CMK (cell line): ENCODE data around the gene ZNF425.
"Not testable (repeated sequence)": the region's sequence is repeated elsewhere in the genome, so short reads cannot be mapped to it uniquely, and the experiment has no call there.

ENCODE experiments used
- DNase-seq: peaks from one replicate; pipeline ENCODE4 v3.0.0-alpha.2; 2010; ENCODE audit warnings: low read depth

ZNF425 gene, protein sequence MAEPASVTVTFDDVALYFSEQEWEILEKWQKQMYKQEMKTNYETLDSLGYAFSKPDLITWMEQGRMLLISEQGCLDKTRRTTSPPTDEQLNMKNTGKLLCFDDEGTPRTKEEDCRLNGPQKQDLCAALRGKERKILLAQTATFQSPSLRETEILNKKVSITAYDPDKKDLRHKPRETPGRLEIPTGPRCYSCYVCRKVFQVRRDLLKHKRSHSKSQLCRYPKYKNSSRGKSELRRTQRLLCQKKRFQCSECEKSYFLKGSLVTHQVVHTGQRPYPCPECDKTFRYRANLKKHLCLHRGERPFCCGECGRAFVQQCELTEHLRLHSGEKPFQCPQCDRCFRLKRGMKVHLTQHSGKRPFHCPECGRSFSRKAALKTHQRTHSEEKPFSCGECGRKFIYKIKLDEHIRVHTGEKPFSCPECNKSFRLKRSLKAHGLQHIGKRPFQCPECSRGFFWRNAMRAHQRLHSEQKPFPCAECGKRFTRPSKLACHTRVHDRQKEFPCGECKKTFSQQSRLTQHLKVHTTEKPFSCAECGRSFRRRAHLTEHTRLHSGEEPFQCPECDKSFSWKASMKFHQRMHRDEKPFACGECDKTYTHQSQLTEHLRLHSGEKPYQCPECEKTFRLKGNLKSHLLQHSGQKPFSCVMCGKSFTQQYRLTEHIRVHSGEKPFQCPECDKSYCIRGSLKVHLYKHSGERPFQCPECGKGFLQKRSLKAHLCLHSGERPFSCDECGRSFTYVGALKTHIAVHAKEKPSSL

DNA sequence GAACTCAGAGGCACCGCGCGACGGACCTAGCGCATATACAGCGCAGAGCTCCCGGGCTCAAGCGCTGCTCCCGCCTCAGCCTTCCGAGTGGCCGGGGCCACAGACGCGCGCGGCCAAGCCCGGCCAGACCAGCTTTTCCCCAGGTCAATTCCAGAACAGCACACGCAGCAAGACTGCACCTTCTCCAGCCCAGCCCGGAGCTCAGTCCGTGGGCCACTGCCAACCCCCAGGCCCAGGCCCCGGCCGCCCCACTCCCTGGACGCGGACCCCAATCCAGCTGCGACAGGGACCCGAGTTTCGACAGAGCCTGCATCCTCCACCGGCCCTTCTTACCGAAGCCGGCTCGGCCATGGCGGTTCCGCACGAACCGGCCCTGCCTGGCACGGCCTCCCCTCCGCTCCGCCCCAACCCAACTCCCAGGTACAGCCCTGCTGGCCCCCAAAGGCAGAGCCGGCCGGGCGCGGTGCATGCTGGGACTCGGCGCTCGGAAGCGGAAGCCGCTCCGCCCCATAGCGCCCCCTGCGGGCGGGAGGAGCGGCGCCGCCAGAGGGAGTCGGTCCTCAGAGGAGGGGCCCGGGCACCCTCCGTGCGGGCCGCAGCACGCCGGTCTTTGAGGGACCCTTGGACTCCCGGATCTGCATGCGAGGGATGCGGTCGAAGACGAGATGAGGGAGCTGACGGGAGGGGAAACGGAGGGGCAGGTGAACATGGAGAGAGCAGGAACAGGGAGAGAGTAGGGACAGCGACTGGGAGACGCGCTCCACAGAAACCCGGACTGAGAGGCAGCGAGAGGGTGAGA lies at the start of gene ZNF425:
Gene ZNF425, minus strand, starts transcription at position 462 of the 799 bp plus-strand sequence. Its CDS starts 111 bp downstream, at position 351.
- DNase-seq: peak; percentile 73

DNA sequence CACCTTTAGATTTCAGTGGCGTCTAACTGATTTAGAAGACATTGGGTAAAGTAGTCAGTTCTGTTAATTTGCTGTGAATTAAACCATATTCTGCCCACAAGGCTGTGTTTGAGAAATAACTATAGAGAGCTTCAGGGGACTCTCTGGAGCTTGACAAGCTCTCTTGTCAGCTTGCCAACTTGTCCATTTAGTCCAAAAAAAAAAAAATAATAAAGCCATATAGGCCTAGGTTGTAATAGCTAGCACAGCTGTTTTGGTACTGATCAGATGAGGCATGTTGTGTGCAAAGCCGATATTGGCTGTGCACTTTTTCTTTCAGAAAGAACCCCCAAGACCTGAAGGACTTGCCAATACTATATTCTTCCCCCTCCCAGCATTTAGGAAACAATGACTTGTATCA lies 49.0 kb upstream of the ZNF425 start:
- DNase-seq: no peak

DNA sequence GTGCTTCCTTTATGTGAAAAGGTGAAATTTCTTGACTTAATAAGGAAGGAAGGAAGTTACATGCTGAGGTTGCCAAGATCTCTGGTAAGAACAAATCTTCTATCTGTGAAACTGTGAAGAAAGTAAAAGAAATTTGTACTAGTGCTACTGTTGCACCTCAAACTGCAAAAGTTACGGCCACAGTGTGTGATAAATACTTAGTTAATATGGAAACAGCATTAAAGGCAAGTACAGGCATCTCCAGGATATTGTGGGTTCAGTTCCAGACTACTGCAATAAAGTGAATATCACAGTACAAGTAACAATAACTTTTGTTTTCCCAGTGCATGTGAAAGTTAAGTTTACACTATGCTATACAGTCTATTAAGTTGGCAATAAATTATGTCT lies 46.4 kb upstream of the ZNF425 start:
- no peak for DNase-seq

DNA sequence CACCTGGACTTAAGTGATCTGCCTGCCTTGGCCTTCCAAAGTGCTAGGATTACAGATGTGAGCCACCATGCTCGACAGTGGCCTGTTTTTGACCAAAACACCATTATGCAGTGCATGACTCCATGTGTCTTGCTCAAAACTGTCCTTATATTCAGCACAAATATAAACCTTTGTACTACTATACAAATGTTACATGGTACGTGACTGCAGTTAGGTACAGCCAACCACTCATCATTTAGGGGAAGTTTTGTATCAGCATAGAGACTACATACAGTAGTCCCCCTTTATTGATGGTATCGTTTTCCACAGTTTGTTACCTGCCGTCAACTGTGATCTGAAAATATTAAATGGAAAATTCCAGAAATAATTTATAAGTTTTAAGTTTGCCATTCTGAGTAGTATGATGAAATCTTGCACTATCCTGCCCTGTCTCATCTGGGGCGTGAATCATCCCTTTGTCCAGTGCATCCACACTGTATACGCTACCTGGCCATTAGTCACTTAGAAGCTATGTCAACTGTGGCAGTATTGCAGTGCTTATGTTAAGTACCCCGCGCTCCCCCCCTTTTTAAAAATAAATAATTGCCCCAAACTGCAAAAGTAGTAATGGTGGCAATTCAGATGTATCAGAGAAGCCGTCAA lies 45.9 kb upstream of the ZNF425 start:
- no peak for DNase-seq

DNA sequence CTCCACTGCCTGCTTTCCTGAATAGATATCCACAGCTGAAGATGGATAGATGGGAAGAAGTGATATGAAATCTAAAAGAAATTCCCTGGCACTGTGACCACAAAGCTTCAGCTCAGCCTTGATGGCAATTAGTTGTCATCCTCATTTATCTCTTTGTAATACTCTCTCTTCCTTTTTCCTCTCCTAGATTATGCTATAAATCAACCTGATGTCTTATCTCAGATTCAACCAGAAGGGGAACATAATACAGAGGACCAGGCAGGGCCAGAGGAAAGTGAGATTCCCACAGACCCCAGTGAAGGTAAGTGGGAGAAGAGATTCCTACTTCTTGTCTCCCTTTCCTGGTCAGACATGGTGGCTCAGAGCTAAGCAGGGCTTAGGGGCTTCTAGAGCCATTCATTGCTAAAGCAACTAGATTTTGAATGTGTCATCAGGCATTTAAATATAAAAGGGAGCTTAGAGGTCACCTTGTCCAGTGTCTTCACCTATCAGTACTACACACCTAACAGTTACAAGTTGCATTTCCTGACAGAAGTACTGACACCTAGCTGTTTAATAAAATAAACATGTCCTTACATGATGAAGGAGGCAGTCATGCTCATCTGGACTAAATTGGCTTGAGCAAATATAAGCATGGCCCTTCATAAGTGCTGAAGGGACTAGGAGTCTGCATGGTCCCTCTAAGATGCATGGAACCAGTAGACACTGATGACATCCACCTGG lies 40.7 kb upstream of the ZNF425 start:
- DNase-seq: no peak

DNA sequence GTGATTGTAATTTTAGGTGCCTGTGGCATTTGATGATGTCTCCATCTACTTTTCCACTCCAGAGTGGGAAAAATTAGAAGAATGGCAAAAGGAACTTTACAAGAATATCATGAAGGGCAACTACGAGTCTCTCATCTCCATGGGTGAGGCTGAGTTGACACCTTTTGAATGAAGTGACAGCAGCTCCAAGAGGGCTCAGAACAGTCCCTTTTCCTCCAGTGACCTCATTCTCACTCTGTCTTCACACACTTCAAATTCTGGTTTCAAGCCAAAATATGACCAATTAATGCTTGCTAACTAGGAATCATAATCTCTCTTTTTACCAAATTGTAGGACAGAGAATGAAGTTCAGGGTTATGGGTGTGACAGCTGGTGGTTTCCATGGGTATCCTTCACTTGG lies 40.0 kb upstream of the ZNF425 start:
- no peak for DNase-seq

DNA sequence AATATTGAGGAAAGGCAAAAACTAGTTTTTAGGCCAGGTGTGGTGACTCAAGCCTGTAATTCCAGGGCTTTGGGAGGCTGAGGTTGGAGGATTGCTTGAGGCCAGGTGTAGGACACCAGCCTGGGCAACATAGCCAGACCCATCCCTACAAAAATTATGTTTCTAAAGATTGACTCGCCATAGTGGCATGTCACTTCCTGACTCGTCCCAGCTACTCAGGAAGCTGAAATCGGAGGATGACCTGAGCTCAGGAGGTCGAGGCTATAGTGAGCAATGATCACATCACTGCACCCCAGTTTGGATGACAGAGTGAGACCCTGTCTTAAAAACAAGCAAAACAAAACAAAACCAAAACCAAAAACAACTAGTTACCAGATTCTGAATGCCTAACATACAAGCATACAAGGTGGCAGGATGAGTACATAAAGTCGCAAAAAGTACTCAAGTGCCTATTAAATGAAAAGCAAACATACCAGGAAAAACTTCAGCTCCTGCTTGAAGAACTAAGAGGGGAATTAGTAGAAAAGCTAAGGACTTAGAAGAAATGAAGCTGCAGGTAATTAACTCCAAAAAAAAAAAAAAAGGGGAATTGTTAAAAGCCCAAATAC lies 35.2 kb upstream of the ZNF425 start:
- no peak for DNase-seq

DNA sequence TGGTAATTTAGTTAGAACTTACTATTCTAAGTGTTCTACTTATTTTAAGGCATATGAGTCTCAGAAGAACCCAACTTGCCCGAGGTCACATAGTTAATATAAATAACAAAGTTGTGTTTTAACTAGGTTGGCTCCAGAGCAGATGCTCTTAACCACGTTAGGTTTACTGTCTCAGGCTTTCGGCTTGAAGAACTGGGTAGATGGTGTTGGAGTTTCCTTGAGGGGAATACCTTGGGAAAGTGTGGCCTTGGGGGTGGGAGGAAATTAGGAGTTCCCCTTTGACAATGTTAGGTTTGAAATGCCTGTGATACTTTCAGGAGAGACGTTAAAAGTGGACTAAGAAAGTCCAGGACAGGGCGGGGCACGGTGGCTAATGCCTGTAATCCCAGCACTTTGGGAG lies 30.8 kb upstream of the ZNF425 start:
- no peak for DNase-seq

DNA sequence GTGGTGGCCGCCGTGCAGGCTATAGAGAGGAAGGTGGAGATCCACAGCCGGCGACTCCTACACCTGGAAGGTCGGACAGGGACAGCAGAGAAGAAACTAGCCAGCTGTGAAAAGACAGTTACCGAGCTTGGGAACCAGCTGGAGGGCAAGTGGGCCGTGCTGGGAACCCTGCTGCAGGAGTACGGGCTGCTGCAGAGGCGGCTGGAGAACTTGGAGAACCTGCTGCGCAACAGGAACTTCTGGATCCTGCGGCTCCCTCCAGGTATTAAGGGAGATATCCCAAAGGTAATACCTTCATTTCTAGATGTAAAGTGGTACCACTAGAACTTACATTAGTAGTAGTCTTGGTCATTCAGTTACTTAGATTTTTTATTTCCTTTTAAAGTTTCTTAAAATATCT lies 27.9 kb upstream of the ZNF425 start:
- no peak for DNase-seq

DNA sequence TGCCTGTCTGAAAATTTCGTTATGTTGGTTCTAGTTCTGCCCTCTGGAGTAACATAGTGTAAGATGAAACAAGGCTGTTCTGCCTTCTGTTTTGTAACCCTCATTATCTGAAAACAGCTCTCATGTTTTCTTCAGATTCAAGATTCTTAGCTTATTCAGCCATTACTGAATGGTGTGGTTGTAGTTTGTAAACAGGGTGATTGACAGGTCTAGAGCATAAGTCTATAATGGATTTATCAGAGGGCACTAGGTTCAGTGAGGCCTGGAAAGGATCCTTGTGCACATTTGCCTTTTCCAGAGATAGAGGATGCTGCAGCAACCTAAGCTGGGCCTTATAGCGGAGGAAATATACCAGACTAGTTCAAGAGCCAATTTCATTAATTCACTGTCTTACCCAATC lies 27.2 kb upstream of the ZNF425 start:
- DNase-seq: no peak

DNA sequence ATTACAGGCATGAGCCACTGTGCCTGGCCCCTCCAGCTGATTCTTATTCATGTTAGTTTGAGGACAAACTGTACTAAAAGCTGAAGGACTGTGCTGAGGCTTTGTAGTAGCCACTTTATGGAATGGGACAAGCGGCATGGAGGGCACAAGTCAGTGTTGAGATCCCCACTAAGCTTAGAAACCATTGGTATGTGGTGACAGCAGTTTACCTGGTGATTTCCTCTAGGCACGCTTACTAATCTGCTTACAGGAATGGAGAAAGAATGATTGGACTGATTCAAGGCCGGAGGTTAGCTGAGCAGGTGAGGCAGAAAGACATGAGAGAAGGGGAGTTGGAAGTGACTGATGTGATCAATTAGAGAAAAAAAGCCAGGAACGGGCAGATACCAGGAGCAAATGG lies 24.9 kb upstream of the ZNF425 start:
- DNase-seq: no peak

DNA sequence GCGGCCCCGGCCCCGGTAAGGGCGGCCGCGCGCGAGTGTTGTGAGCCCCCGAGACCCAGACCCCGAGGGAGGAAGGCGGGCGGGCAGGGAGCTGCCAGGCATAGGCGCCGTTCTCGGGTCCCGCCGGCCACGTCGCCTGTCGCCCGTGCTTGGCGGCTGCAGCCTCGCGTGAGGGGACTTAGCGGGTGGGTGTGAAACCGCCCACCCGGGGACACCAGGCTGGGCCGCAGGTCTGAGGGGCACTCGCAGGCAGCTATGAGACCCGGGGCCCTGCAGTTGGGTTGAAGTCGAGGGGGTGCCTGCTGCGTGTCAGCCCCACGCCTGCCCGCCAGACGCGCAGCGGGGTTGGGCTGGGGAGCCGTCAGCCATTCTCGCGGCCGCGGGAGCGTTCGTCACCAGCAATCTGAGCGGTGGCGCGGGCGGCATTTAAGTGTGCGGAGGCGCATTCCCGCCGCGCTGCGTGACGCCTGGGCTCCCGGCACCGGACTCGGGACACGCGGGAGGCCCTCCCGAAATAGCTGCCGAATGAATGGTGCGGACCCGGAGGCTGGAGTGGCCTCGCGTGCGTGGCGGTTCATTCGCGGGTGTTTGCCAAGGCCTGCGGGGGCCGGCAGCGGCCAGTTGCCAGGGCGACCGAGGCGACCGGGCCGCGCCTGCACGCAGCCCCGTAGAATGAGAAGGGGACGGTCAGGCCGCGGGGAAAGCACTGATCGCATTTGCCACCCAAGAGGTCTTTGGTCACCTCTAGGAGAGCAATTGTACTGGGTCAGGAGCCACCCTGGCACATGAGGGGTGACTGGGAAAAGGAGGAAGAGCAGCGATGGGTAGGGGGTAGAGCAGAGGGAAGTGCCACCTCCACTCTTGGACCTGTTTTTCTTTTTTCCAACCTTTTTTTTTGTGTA lies 21.9 kb upstream of the ZNF425 start:
- DNase-seq: no peak

DNA sequence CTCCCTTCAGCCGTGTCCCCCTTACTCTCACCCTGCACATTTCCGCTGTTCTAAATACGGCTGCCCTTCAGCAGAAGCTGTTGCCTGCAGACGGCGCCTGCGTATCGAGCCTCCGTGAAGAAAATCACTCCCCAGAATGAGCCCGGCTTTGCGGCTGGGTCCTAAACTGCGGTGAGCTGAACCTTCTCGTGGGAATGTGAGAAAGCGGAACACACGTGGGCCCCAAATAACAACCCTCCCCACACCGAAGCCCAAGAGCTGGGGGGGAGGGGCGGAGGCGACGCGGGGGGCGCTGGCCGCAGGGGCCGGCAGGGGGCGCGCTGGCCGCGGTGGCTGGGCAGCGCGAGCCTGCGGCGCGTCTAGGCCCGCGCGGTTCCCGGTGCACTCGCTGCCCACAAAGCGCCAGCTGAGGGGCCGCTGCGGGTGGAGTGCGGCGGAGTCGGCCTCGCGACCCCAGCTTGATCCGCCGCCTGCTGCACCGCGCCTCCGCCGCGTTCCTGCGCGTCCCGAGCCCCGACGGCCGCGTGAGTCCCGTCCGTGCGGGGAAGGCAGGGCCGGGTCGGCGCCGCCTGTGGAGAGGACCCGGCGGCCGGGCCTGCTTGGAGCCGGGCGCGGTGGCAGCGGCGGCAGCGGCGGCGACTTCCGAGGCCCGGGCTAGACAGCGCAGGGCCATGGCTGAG lies 21.1 kb upstream of the ZNF425 start, which contains the start of gene ZNF398:
Gene ZNF398, plus strand, starts transcription at position 382 of the 680 bp plus-strand sequence. Its CDS starts 290 bp downstream, at position 672.
- DNase-seq: peak; percentile 82

DNA sequence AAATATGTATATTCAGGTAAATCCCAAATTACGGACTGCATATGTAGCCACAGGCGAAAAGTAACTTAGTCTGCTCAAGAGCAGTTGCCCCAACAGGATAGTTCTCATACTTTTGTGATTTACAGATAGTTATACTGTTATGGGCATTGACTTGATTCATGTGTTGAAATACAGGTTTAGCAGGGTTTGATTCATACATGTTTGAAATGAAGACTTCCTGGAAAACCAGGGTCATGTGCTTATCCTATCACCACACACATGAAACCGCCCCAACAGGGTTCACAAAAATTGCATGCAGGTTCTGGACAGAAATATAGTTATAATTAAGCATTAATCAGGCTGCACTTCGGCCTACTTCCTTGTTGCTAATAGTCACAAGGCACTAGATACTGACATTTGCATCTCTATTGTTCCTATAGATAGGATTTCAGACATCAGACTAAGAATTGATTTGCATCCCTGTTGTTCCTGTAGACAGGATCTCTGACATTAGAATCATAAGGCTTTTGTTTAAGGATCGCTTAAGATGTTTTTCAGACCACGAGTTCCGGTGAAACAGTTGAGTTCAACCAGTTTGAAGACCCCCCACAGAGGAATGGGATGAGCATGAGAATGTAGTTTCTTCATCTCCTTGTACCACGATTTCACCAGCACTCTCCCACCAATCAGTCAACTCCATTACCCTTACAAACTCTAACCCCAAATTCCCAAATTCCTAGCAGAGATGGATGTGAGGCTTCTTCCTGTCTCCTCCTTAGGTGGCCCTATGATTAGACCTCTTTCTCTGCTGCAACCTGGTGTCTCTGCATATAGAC lies 19.1 kb upstream of the ZNF425 start:
- DNase-seq: no peak

DNA sequence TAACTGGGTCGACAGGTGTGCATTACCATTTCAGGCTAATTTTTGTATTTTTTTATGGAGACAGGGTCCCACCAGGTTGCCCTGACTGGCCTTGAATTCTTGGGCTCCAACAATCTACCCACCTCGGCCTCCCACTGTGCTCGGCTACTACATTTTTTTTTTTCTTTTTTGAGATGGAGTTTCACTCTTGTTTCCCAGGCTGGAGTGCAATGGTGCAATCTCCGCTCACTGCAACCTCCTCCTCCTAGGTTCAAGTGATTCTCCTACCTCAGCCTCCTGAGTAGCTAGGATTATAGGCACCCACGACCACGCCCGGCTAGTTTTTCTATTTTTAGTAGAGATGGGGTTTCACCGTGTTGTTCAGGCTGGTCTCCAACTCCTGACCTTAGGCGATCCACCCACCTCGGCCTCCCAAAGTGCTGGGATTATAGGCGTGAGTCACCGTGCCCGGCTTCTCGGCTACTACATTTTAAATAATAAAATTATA lies 18.4 kb upstream of the ZNF425 start:
- DNase-seq: not testable (repeated sequence)

DNA sequence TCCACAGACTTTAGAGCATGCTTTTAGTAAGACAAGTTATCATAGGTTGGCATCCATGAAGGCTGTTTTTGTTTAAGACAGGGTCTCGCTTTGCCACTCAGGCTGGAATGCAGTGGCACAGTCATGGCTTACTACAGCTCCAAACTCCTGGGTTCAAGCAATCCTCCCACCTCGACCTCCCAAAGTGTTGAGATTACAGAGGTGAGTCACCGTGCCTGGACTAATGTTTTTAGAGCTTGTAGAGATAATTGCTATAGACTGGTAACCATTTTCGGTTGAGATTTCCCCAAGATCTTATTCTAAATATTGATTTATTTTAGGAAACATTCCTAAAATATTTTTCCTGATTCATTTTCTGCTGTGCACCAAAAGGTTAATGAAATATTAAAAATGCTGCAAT lies 15.8 kb upstream of the ZNF425 start:
- no peak for DNase-seq

DNA sequence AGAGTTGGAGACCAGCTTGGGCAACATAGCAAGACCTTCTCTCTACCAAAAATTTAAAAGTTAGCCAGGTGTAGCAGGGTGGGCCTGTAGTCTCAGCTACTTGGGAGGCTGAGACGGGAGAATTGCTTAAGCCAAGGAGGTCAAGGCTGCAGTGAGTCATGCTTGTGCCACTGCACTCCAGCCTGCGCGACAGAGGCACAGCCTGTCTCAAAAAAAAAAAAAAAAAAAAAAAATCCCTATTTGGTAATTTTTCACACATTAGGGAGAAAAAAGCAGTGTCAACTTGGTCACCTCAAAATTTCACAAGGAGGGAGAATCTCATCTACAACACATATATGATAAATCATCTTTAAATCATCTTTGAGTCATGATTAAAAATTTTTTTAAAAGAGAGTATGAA lies 14.7 kb upstream of the ZNF425 start:
- DNase-seq: no peak

DNA sequence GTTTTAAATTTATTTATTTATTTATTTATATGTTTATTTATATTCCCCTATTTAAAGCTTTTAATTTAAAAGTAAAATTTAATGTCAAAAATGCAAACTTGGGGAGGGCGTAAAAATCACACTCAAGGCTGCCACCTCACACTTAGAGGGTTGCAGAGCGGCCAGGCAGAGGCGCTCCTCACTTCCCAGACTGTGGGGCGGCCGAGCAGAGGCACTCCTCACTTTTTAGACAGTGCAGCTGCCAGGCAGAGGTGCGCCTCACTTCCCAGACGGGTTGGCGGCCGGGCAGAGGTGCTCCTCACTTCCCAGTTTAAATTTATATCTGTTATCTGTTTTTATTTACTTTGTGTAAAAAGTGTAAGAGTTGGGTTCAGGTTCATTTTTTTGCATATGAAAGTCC lies 10.0 kb upstream of the ZNF425 start:
- no peak for DNase-seq
